CD4-positive, alpha-beta T cell treated with Interleukin-6 for 4 hours (primary cell): ENCODE measurements around the gene LEMD2.
"Not testable (repeated sequence)": the region's sequence is repeated elsewhere in the genome, so short reads cannot be mapped to it uniquely, and the experiment has no call there.

Source experiments
- DNase-seq: peaks from one replicate; pipeline ENCODE4 v3.0.0-alpha.2; 2020; ENCODE audit warnings: mixed read lengths

Gene LEMD2

GRCh38 chr6:33788694-33789549 is at the start of gene LEMD2:
Gene LEMD2, minus strand, starts transcription at chr6:33789130. Its CDS starts 14 bp downstream, at chr6:33789116.
- DNase-seq, result peak; percentile 92

GRCh38 chr6:33837971-33838665 is 49.2 kb upstream of the LEMD2 start:
- no peak for DNase-seq

- no peak for DNase-seq
Measured at GRCh38 chr6:33836806-33837469, 48.0 kb upstream of the LEMD2 start.

- no peak for DNase-seq
Measured at GRCh38 chr6:33834401-33835392, 45.8 kb upstream of the LEMD2 start.

- no peak for DNase-seq
Measured at GRCh38 chr6:33833599-33833998, 44.7 kb upstream of the LEMD2 start.

GRCh38 chr6:33832831-33833230 is 43.9 kb upstream of the LEMD2 start:
- DNase-seq, result not testable (repeated sequence)

GRCh38 chr6:33831725-33832124 is 42.8 kb upstream of the LEMD2 start:
- DNase-seq, result not testable (repeated sequence)

GRCh38 chr6:33830635-33831240 is 41.8 kb upstream of the LEMD2 start:
- no peak for DNase-seq

- DNase-seq, result no peak
Measured at GRCh38 chr6:33828764-33829731, 40.1 kb upstream of the LEMD2 start.

- DNase-seq, result no peak
Measured at GRCh38 chr6:33828452-33828763, 39.5 kb upstream of the LEMD2 start.

GRCh38 chr6:33827546-33828451 is 38.9 kb upstream of the LEMD2 start:
- DNase-seq, result no peak

GRCh38 chr6:33826537-33826936 is 37.6 kb upstream of the LEMD2 start:
- no peak for DNase-seq

GRCh38 chr6:33824461-33825154 is 35.7 kb upstream of the LEMD2 start:
- DNase-seq, result no peak

GRCh38 chr6:33823806-33824205 is 34.9 kb upstream of the LEMD2 start:
- no peak for DNase-seq

GRCh38 chr6:33822575-33823395 is 33.9 kb upstream of the LEMD2 start:
- DNase-seq, result no peak

GRCh38 chr6:33820784-33821520 is 32.0 kb upstream of the LEMD2 start:
- no peak for DNase-seq

- no peak for DNase-seq
Measured at GRCh38 chr6:33820243-33820642, 31.3 kb upstream of the LEMD2 start.
